NCI-H345 (cell line): ENCODE measurements around the gene OR9Q2.
"Not testable (repeated sequence)": the region's sequence is repeated elsewhere in the genome, so short reads cannot be mapped to it uniquely, and the experiment has no call there.

Experiments used
- DNase-seq: peaks from one replicate; lab custom pipeline; 2025; lab: John Stamatoyannopoulos, UW

OR9Q2 gene, protein sequence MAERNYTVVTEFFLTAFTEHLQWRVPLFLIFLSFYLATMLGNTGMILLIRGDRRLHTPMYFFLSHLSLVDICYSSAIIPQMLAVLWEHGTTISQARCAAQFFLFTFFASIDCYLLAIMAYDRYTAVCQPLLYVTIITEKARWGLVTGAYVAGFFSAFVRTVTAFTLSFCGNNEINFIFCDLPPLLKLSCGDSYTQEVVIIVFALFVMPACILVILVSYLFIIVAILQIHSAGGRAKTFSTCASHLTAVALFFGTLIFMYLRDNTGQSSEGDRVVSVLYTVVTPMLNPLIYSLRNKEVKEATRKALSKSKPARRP

DNA sequence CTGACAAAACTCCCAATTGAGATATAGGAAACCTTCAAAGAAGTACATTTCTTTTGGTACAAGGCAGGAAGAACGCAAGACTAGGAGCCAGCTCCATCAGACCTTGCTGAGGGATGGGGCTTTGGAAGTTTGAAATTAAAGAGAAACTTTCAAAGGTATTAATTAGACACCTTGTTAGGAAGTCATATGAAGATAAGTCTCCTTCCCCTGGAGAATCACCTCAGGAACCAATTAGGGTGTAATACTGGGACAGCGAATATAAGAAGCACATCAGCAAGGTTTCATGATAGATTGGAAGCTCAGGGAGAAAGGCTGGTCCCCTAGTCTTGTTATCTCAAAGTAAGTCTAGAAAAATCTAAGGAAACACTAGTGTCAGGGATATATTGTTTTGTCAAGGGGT is at the start of gene OR9Q2:
Gene OR9Q2 (plus strand): TSS at position 301 of the 400 bp plus-strand sequence. CDS start 1,421 bp downstream, outside the sequence.
- no peak for DNase-seq

DNA sequence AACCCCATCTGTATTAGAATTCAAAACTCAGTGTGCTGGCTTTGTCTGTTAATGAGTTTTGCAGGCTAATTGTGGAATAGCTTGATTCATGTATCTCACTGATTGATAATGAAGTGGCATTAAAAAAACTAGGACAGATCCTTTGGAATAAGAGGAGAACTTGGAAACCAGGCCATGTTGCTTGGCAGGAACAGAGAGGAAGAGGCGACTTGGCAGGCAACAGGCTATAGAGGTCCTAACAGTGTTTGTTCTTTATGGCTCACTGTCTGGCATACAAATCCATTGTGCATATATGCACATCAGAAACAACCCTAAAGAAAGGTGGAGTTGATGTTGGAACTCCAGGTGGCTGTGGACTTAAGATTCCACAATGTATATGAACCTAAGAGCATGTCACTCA is 46.1 kb upstream of the OR9Q2 start:
- no peak for DNase-seq

DNA sequence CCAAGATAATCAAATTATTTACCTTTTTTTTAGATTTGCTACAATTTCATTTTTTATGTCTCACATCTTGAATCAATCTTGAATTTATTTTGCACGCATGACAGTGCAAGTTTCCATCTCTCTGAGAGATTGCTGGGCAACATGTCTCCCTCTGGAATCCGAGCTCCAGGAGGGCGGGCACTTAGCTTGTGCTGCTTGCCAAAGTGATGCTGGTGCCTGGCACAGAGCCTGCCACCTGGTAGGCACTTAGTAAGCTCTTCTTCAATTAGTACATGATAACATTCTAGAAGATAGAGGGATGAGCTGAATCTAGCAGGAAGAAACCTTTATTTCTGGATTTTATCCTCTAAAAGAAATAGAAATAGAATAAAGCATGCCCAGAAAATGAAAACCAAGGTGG is 36.1 kb upstream of the OR9Q2 start:
- peak; percentile 1 for DNase-seq

DNA sequence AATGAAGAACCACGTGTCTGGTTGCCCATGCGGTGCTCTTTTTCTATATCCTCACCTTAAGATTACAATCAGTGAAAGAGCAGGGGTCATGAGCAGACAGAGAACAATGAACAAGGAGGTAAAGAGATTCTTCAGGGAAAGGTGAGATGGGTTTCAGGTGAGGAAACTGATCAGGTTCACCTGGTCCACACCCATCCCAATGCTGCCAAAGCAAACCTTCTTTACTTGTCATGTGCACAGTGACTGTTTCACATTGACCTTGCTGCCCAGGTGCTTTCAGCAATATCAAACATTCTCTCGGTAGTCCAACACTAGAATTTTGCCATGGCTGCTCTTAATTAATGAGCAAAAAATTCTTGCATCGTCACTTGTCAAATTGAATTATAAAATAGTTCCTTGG is 24.5 kb upstream of the OR9Q2 start:
- no peak for DNase-seq

- DNase-seq: no peak
These were observed 23.9 kb upstream of the OR9Q2 start for GRCh38 chr11:58164990-58165389.

- DNase-seq: no peak
These were observed 23.3 kb upstream of the OR9Q2 start for GRCh38 chr11:58165504-58166106.

GRCh38 chr11:58177409-58178054 is 11.3 kb upstream of the OR9Q2 start:
- DNase-seq: no peak

DNA sequence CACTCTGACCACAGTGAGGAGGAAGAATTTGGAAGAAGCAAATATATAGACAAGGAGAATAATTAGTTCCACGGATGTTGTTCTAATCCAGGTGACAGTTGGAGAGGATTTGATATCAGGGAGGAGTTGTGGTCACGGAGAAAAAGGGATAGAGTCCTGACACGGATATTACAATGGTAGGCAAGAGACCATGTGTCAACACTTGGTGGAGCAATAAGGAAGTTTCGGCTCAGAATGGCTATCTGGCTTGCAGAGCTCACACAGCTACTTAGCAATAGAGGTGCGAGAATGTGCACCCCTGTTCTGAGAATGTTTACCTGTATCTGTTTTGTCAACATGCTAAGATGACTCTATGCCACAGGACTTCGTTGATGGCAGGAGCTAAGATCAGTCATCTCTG is 10.4 kb upstream of the OR9Q2 start:
- DNase-seq: no peak

- DNase-seq: no peak
These were observed 9.2 kb upstream of the OR9Q2 start for GRCh38 chr11:58179648-58180047.

DNA sequence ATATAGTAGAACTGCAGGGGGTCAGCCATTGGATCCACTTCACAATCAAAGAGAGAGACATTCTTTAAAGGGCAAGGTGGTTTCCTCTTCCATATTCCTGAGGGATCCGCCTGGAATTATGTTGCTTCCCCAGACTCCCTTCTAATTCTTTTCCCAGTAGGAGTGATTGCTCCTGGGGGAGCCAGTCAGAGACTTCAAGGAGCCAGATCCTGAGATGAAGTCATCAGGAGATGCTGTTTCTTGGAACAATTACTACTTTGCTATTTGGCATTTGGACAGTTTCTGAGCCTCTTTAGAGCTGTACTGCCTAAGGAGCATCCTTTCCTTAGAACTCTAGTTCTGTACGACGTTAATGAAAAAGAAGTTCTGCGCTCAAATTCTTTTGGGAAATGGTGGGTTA is 1.9 kb upstream of the OR9Q2 start:
- DNase-seq: no peak

GRCh38 chr11:58192229-58192628 is 3.4 kb downstream of the OR9Q2 start:
- DNase-seq: peak; percentile 7

DNA sequence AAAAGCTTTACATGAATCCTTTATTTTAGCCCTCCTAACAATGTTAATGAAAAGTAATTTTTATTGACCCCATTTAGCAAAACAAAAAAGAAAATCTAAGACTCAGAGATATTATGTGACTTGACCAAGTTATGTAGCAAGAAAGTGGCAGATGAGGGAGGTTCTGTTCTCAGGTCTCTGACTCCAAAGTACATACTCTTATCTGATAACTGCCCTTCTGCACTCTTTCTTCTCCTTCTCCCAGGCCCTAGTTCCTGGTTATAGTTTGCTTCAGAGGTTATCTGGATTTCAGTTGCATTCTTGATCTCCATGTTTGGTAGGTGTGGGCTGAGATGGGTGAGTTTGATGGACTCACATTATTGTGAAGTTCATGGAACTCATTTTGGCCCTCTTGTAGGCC is 4.5 kb downstream of the OR9Q2 start:
- DNase-seq: no peak

DNA sequence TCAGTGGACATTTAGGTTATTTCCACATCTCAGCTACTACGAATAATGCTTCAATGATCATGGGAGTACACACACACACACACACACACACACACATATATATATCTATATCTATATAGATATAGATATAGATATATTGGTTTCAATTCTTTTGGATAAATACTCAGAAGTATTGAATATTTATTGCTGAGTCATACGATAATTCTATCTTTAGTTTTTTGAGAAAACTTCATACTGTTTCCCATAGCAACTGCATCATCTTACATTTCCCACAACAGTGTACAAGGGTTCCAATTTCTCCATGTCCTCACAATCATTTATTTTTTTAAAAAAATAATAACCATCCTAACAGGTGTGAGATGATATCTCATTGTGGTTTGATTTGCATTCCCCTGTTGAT is 7.1 kb downstream of the OR9Q2 start:
- no peak for DNase-seq

- no peak for DNase-seq
These were observed 10.4 kb downstream of the OR9Q2 start for GRCh38 chr11:58199271-58199670.

GRCh38 chr11:58204042-58204441 is 15.2 kb downstream of the OR9Q2 start, which contains the start of gene OR1S2:
Gene OR1S2, minus strand, starts transcription at chr11:58204142. Its CDS starts 0 bp downstream, at chr11:58204142.
- no peak for DNase-seq

DNA sequence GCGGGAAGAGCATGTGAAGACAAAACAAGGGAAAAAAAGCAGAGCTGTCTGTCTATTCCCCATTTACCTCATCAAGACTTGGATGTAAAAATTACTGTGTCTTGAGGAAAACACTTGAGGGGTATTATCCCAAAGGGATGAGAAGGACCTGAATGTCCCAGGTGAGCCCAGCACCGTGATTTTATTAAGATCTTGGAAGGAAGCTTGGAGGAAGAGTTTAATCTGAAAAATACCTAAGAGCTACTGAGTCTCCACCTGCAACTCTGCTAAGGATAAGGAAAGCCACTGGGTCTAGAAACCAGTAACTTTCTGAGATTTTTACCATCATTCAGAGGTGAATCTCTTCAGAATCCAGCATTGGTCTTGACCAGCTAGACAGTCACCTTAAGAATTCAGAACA is 23.6 kb downstream of the OR9Q2 start, which contains the start of gene OR1S1:
Gene OR1S1 (plus strand): TSS at position 301 of the 400 bp plus-strand sequence.
- DNase-seq: not testable (repeated sequence)

GRCh38 chr11:58216476-58216875 is 27.6 kb downstream of the OR9Q2 start:
- DNase-seq: no peak

DNA sequence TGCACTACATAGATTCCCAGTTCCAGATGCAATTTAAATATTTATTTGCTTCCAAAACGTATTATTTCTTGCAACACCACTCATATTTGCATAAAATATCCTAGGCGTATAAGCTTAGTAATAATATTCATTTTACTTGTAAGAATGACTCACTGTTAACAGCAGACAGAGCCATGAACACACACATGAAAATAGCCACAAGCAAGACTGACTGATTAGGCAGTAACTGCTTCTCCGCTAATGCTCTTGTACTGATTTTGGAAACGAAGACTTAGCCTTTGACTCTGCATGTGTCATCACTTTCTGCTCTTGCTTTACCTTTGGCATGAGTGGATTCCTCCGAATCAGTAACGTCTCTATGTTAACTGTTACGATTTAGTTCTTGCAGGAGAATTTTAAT is 33.9 kb downstream of the OR9Q2 start:
- no peak for DNase-seq

DNA sequence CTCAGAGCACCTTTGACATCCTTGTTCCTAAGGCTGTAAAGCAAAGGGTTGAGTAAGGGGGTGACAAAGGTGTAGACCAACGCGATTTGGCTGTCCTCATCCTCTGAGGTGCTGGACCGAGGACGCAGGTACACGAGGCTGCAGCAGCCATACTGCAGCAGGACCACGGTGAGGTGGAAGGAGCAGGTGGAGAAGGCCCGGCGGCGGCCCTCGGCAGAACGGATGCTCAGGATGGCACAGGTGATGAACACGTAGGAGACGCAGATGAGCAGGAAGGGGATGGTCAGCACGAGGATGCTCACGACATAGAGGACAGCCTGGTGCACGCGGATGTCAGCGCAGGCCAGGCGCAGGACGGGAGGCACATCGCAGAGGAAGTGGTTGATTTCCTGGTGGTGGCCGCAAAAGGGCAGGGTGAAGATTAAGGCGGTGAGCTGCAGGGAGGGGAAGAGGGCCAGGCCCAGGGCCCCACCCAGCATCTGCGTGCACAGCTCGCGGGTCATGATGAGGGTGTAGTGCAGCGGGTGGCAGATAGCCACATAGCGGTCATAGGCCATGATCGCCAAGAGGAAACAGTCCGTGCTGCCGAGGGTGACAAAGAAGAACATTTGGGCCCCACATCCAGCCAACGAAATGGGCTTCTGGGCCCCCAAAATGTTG is 39.2 kb downstream of the OR9Q2 start:
- DNase-seq: no peak
